Lower leg skin (tissue), 3 donors: Measurements from ENCODE around the gene PTK6.

Experiments
- POLR2A ChIP-seq, 2 donors: fragments of 450-650 bp; IDR thresholded peaks; one replicate each; pipeline ENCODE4 v1.6.1; 2016 to 2017; ENCODE audit warnings: antibody characterized with exemption in 2 of 2, mild to moderate bottlenecking in 1 of 2, moderate library complexity in 1 of 2
- TF ChIP-seq, protein P1 (sequence below), 3 donors: fragments of 450-650 bp; IDR thresholded peaks; one replicate each; pipeline ENCODE4 v1.5.1; 2016; ENCODE audit warnings: antibody characterized with exemption in 3 of 3, mild to moderate bottlenecking in 3 of 3, moderate library complexity in 2 of 3

DNA sequence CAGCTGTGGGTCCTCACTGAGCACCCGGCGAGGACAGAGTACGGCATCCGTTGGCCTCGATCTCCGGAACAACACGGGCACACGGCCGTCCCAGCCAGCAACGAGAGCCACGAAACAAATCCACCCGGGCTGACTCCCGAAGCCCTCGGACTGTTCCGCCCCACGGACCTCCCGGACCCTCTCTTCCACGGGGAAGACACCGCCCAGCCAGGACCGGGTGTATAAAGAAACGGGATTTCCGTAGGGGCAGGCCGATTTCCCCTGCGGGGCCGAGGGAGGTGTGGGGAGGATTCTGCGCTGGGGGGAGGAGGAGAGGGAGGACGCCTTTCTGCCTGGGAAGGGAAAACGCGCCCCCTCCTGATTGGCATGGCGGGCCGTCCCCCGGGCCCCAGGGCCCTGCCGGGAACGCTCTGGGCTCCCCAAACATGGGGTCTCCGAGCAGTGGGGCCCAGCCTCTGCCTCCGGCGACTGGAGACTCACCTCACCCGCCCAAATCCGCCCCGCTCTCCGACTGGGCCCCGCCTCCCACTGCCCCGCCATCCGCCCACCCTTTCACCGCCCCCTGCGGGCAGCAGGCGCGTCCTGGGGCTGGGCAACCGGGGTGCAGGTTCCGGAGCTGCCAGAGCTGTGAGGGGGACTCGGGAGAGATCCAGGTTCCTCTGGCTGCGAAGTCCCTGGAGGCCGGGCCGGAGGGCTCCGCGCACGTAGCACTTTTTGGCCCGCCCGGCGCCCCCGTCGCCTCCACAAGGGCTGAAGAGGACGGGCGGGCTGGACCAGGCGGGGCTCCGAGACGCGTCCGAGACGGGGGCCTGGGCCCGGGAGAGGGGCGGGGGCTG, 17.3 kb downstream of the PTK6 start:
- TF ChIP-seq POLR2A (IDR thresholded peaks at IDR 0.05): no peak
- TF ChIP-seq, protein P1, sequence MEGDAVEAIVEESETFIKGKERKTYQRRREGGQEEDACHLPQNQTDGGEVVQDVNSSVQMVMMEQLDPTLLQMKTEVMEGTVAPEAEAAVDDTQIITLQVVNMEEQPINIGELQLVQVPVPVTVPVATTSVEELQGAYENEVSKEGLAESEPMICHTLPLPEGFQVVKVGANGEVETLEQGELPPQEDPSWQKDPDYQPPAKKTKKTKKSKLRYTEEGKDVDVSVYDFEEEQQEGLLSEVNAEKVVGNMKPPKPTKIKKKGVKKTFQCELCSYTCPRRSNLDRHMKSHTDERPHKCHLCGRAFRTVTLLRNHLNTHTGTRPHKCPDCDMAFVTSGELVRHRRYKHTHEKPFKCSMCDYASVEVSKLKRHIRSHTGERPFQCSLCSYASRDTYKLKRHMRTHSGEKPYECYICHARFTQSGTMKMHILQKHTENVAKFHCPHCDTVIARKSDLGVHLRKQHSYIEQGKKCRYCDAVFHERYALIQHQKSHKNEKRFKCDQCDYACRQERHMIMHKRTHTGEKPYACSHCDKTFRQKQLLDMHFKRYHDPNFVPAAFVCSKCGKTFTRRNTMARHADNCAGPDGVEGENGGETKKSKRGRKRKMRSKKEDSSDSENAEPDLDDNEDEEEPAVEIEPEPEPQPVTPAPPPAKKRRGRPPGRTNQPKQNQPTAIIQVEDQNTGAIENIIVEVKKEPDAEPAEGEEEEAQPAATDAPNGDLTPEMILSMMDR (IDR thresholded peaks at IDR 0.05): no peak
